Osteoblast (primary cell): ENCODE measurements around the gene BTC. TPM values are rescaled to one million over a fixed set of nuclear protein-coding genes. Genes with fewer than 3 reads are reported as not detected.

Experiments used
- DNase-seq: peaks from one replicate; pipeline ENCODE4 v3.0.0; 2011; ENCODE audit warnings: low spot score, mixed read lengths; ENCODE audit not compliant: insufficient read length; ENCODE audit errors: missing footprints
- H2AFZ ChIP-seq: 2 replicates; pipeline ENCODE4 v1.6.0; 2011; ENCODE audit warnings: mild to moderate bottlenecking, low read length
- H3K27ac ChIP-seq: 2 replicates; pipeline ENCODE4 v1.5.1; 2011; ENCODE audit warnings: mild to moderate bottlenecking, low read depth, low read length, moderate library complexity
- H3K27me3 ChIP-seq: 2 replicates; pipeline ENCODE4 v1.6.0; 2012; ENCODE audit warnings: mild to moderate bottlenecking, control low read depth, inconsistent platforms, low read length, moderate library complexity; ENCODE audit not compliant: insufficient read depth
- H3K36me3 ChIP-seq: 2 replicates; pipeline ENCODE4 v1.5.1; 2011; ENCODE audit warnings: mild to moderate bottlenecking, low read length, control low read depth, moderate library complexity; ENCODE audit not compliant: insufficient read depth
- H3K4me1 ChIP-seq: 2 replicates; pipeline ENCODE4 v1.5.1; 2011; ENCODE audit warnings: mild to moderate bottlenecking, low read length, control low read depth, moderate library complexity; ENCODE audit not compliant: insufficient read depth
- H3K4me2 ChIP-seq: 2 replicates; pipeline ENCODE4 v1.6.0; 2011; ENCODE audit warnings: mild to moderate bottlenecking, low read length; ENCODE audit not compliant: insufficient read depth
- H3K4me3 ChIP-seq: fragments of 200-600 bp; sonication (generic); 3 replicates; pipeline ENCODE4 v1.5.1; 2012; ENCODE audit warnings: mild to moderate bottlenecking, low read length, inconsistent platforms; ENCODE audit not compliant: insufficient read depth
- H3K79me2 ChIP-seq: 2 replicates; pipeline ENCODE4 v1.6.0; 2012; ENCODE audit warnings: mild to moderate bottlenecking, low read length, control low read depth, inconsistent platforms; ENCODE audit not compliant: insufficient read depth
- H3K9me3 ChIP-seq: 2 replicates; pipeline ENCODE4 v1.5.1; 2011; ENCODE audit warnings: low read depth, low read length, control low read depth
- H4K20me1 ChIP-seq: 2 replicates; pipeline ENCODE4 v1.6.0; 2012; ENCODE audit warnings: mild to moderate bottlenecking, low read length, control low read depth; ENCODE audit not compliant: insufficient read depth
- total RNA-seq: library from RNA; depleted of rRNA; stranded (reverse); fragments of >200 nt; gene quantifications from 2 replicates; pipeline ENCODE4 v1.2.3, GENCODE V29; 2012
- TF ChIP-seq, protein P1 (sequence below): IDR thresholded peaks from 2 replicates; pipeline ENCODE4 v1.5.1; 2011; ENCODE audit warnings: mild to moderate bottlenecking, low read depth, low read length, moderate library complexity; ENCODE audit errors: extremely low read depth

BTC gene
- total RNA-seq, 1 donor, result 0.36 TPM

DNA sequence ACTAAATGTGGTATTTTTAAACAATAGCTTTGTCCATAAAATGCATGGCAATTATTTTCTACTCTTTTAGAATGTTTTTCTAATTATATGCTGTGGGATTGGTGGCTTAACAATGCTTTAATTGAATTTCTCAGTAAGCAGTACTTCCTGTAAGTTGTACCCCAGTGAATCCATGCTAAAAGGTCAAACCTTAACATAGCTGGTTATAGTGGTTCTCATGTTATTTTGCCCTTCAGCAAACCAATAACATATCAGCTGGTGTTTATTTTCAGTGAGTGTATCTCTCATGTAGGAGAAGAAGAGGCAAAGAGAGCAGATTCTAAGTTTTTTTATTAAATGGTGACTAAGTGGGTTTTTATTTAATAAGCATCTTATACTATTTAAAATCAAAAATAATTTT is 41.5 kb downstream of the BTC start:
- H3K27me3 ChIP-seq, result peaks cover 19% of the 10 kb centered on the region
- H3K4me1 ChIP-seq, result no peaks in the 10 kb centered on the region
- no peaks in the 10 kb centered on the region for H3K36me3 ChIP-seq
- no peak overlapping the region for H3K27ac ChIP-seq
- H3K4me2 ChIP-seq, result no peak overlapping the region
- no peaks in the 10 kb centered on the region for H3K9me3 ChIP-seq
- no peak overlapping the region for H3K4me3 ChIP-seq
- no peaks in the 10 kb centered on the region for H3K79me2 ChIP-seq
- TF ChIP-seq, protein P1, sequence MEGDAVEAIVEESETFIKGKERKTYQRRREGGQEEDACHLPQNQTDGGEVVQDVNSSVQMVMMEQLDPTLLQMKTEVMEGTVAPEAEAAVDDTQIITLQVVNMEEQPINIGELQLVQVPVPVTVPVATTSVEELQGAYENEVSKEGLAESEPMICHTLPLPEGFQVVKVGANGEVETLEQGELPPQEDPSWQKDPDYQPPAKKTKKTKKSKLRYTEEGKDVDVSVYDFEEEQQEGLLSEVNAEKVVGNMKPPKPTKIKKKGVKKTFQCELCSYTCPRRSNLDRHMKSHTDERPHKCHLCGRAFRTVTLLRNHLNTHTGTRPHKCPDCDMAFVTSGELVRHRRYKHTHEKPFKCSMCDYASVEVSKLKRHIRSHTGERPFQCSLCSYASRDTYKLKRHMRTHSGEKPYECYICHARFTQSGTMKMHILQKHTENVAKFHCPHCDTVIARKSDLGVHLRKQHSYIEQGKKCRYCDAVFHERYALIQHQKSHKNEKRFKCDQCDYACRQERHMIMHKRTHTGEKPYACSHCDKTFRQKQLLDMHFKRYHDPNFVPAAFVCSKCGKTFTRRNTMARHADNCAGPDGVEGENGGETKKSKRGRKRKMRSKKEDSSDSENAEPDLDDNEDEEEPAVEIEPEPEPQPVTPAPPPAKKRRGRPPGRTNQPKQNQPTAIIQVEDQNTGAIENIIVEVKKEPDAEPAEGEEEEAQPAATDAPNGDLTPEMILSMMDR, result no peak
- no peaks in the 10 kb centered on the region for H4K20me1 ChIP-seq
- no peak for DNase-seq
- H2AFZ ChIP-seq, result no peak overlapping the region

DNA sequence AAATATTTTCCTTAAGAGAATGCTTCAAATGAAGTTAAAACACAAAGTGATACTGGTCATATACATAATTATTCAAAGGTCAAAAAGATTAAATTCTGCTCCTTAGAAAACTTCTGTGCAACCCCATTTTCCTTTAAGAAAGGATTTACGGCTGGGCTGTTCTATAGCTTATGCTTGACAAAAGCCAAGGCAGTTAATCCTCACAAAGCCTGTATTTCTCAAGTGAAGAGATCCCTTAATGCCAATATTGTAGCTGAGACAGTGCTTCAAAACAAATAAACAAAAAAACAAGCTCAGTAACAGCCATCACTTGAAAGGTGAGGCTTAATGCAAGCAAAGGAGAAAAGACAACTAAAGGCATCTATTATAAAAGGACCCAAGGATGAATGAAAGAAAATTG is 42.5 kb downstream of the BTC start:
- H3K9me3 ChIP-seq, result no peaks in the 10 kb centered on the region
- no peak overlapping the region for H2AFZ ChIP-seq
- no peaks in the 10 kb centered on the region for H3K36me3 ChIP-seq
- no peaks in the 10 kb centered on the region for H3K4me1 ChIP-seq
- H3K27ac ChIP-seq, result no peak overlapping the region
- no peaks in the 10 kb centered on the region for H4K20me1 ChIP-seq
- H3K4me2 ChIP-seq, result no peak overlapping the region
- TF ChIP-seq, protein P1, result no peak
- peaks cover 15% of the 10 kb centered on the region for H3K27me3 ChIP-seq
- H3K79me2 ChIP-seq, result no peaks in the 10 kb centered on the region
- peak; percentile 15 for DNase-seq
- no peak overlapping the region for H3K4me3 ChIP-seq

DNA sequence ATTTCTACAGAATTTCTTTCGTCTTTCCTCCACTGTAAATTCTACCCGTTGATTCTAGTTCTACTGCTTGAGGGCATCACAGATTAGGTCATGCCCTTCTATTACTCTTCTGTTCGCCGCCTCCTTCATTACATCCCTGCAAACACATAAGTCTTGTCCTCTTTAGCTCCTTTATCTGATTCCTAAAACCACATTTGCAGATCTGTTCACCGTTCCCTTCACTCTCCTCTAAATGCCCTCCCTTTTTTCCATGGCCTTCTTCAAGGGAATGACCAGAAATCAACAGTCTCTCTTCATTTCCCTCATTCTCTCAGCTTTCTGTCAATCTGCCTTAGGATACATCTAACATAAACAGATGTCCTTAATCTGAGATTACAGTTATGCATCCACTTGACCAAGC is 43.1 kb downstream of the BTC start:
- H3K4me2 ChIP-seq, result no peak overlapping the region
- no peaks in the 10 kb centered on the region for H3K4me1 ChIP-seq
- H4K20me1 ChIP-seq, result no peaks in the 10 kb centered on the region
- no peaks in the 10 kb centered on the region for H3K36me3 ChIP-seq
- peaks cover 11% of the 10 kb centered on the region for H3K27me3 ChIP-seq
- DNase-seq, result no peak
- TF ChIP-seq, protein P1, result no peak
- no peaks in the 10 kb centered on the region for H3K9me3 ChIP-seq
- no peak overlapping the region for H3K27ac ChIP-seq
- no peak overlapping the region for H3K4me3 ChIP-seq
- no peak overlapping the region for H2AFZ ChIP-seq
- H3K79me2 ChIP-seq, result no peaks in the 10 kb centered on the region

DNA sequence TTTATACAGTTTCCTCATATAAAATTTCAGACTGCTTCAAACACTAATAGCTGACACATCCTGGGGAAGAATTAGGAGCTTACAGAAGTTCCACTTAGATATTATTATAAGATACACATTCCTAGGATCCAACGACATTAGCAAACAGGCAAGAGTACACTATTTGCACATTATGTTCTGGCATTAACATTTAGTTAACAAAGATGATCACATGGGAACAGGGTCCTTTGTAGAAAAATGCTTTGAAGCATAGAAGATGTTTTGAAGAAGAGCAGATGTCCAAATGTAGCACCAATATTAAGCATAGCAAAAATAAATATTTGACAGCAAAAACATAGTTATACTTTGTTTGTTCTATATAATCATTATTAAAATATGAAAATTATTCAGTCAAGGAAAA is 52.1 kb downstream of the BTC start:
- TF ChIP-seq, protein P1, result no peak
- Histone ChIP-seq H2AFZ (no peak overlapping the region), H3K27ac (no peak overlapping the region), H3K79me2 (no peaks in the 10 kb centered on the region), H3K4me1 (no peaks in the 10 kb centered on the region), H3K4me2 (no peak overlapping the region), H3K4me3 (no peak overlapping the region), H3K9me3 (no peaks in the 10 kb centered on the region), H4K20me1 (no peaks in the 10 kb centered on the region), H3K27me3 (no peaks in the 10 kb centered on the region), H3K36me3 (no peaks in the 10 kb centered on the region)
- DNase-seq, result no peak
